ENCODE results near the gene AGAP4. TPM values are rescaled to one million over a fixed set of nuclear protein-coding genes. Genes with fewer than 3 reads are reported as not detected.
"Not testable (repeated sequence)": the region's sequence is repeated elsewhere in the genome, so short reads cannot be mapped to it uniquely, and the experiment has no call there.

The AGAP4 gene
- total RNA-seq (10 to 100 TPM; 14.6 to 17.2 TPM), polyA plus RNA-seq (1.3 TPM)

GRCh38 chr10:45847400-45847799, at the start of gene AGAP4:
AGAP4 (minus strand) TSS chr10:45847500; CDS start chr10:45847347, 153 bp downstream.
- peaks cover 0 to 10% (median 0%) of the 10 kb centered on the region in 3 donors for H3K36me3 Mint-ChIP-seq
- H3K9me3 Mint-ChIP-seq; POLR2A ChIA-PET; H3K4me1 Mint-ChIP-seq; H3K27ac ChIP-seq (ENCODE audit: low read depth, low read length); H3K36me3 ChIP-seq (ENCODE audit: insufficient read depth, low read length); H3K4me3 ChIP-seq (ENCODE audit: low read length); CTCF ChIA-PET; H3K4me1 ChIP-seq (ENCODE audit: insufficient read depth, low read length); H3K9me3 ChIP-seq (ENCODE audit: low read length); H3K27me3 ChIP-seq (ENCODE audit: insufficient read depth, low read length, poor library complexity, severe bottlenecking); H3K4me3 Mint-ChIP-seq; H3K27ac Mint-ChIP-seq; H3K27me3 Mint-ChIP-seq; DNase-seq: not testable (repeated sequence)

- H3K4me3 Mint-ChIP-seq; H3K4me1 Mint-ChIP-seq; POLR2A ChIA-PET; H3K27me3 ChIP-seq (ENCODE audit: insufficient read depth, low read length, poor library complexity, severe bottlenecking); H3K4me1 ChIP-seq (ENCODE audit: insufficient read depth, low read length); H3K27ac Mint-ChIP-seq; H3K36me3 ChIP-seq (ENCODE audit: insufficient read depth, low read length); DNase-seq; CTCF ChIA-PET; H3K36me3 Mint-ChIP-seq; H3K9me3 ChIP-seq (ENCODE audit: low read length); H3K27ac ChIP-seq (ENCODE audit: low read depth, low read length); H3K4me3 ChIP-seq (ENCODE audit: low read length); H3K27me3 Mint-ChIP-seq; H3K9me3 Mint-ChIP-seq: not testable (repeated sequence)
Measured at GRCh38 chr10:45890721-45891120, 43.4 kb upstream of the AGAP4 start.

- H3K9me3 ChIP-seq (ENCODE audit: low read length); H3K4me1 ChIP-seq (ENCODE audit: insufficient read depth, low read length); H3K36me3 Mint-ChIP-seq; H3K27me3 Mint-ChIP-seq; H3K36me3 ChIP-seq (ENCODE audit: insufficient read depth, low read length); H3K4me3 ChIP-seq (ENCODE audit: low read length); H3K4me1 Mint-ChIP-seq; CTCF ChIA-PET; DNase-seq; H3K27me3 ChIP-seq (ENCODE audit: insufficient read depth, low read length, poor library complexity, severe bottlenecking); H3K27ac ChIP-seq (ENCODE audit: low read depth, low read length); H3K9me3 Mint-ChIP-seq; H3K4me3 Mint-ChIP-seq; POLR2A ChIA-PET: not testable (repeated sequence)
- peak overlapping the region in 1 of 8 donors; percentile 2 for H3K27ac Mint-ChIP-seq
Measured at GRCh38 chr10:45889539-45890230, 42.4 kb upstream of the AGAP4 start.

GRCh38 chr10:45882880-45883279, 35.6 kb upstream of the AGAP4 start:
- H3K27ac Mint-ChIP-seq: peak overlapping the region in 1 of 8 donors; percentile 9
- CTCF ChIA-PET; H3K36me3 ChIP-seq (ENCODE audit: insufficient read depth, low read length); H3K4me3 Mint-ChIP-seq; H3K9me3 ChIP-seq (ENCODE audit: low read length); H3K27me3 ChIP-seq (ENCODE audit: insufficient read depth, low read length, poor library complexity, severe bottlenecking); H3K4me1 ChIP-seq (ENCODE audit: insufficient read depth, low read length); H3K27ac ChIP-seq (ENCODE audit: low read depth, low read length); DNase-seq; H3K36me3 Mint-ChIP-seq; H3K4me3 ChIP-seq (ENCODE audit: low read length); POLR2A ChIA-PET; H3K4me1 Mint-ChIP-seq; H3K27me3 Mint-ChIP-seq; H3K9me3 Mint-ChIP-seq: not testable (repeated sequence)

- H3K4me3 Mint-ChIP-seq; H3K36me3 Mint-ChIP-seq; H3K27me3 Mint-ChIP-seq; POLR2A ChIA-PET; CTCF ChIA-PET; H3K36me3 ChIP-seq (ENCODE audit: insufficient read depth, low read length); H3K27me3 ChIP-seq (ENCODE audit: insufficient read depth, low read length, poor library complexity, severe bottlenecking); DNase-seq; H3K27ac Mint-ChIP-seq; H3K4me1 ChIP-seq (ENCODE audit: insufficient read depth, low read length); H3K27ac ChIP-seq (ENCODE audit: low read depth, low read length); H3K4me3 ChIP-seq (ENCODE audit: low read length); H3K9me3 Mint-ChIP-seq; H3K4me1 Mint-ChIP-seq; H3K9me3 ChIP-seq (ENCODE audit: low read length): not testable (repeated sequence)
Measured at GRCh38 chr10:45865404-45865803, 18.1 kb upstream of the AGAP4 start.

- H3K27me3 ChIP-seq (ENCODE audit: insufficient read depth, low read length, poor library complexity, severe bottlenecking); H3K27ac ChIP-seq (ENCODE audit: low read depth, low read length); DNase-seq; H3K36me3 ChIP-seq (ENCODE audit: insufficient read depth, low read length); H3K27ac Mint-ChIP-seq; CTCF ChIA-PET; H3K9me3 Mint-ChIP-seq; H3K27me3 Mint-ChIP-seq; H3K4me3 ChIP-seq (ENCODE audit: low read length); H3K4me1 ChIP-seq (ENCODE audit: insufficient read depth, low read length); H3K4me3 Mint-ChIP-seq; H3K9me3 ChIP-seq (ENCODE audit: low read length); H3K4me1 Mint-ChIP-seq; POLR2A ChIA-PET: not testable (repeated sequence)
- H3K36me3 Mint-ChIP-seq: peaks cover 0 to 10% (median 0%) of the 10 kb centered on the region in 3 donors
Measured at GRCh38 chr10:45864264-45864663, 17.0 kb upstream of the AGAP4 start.

- H3K36me3 ChIP-seq (ENCODE audit: insufficient read depth, low read length); H3K27ac ChIP-seq (ENCODE audit: low read depth, low read length); H3K4me1 ChIP-seq (ENCODE audit: insufficient read depth, low read length); DNase-seq; CTCF ChIA-PET; H3K27me3 ChIP-seq (ENCODE audit: insufficient read depth, low read length, poor library complexity, severe bottlenecking); H3K4me1 Mint-ChIP-seq; H3K4me3 ChIP-seq (ENCODE audit: low read length); H3K27ac Mint-ChIP-seq; H3K27me3 Mint-ChIP-seq; H3K4me3 Mint-ChIP-seq; POLR2A ChIA-PET; H3K9me3 Mint-ChIP-seq; H3K9me3 ChIP-seq (ENCODE audit: low read length): not testable (repeated sequence)
- H3K36me3 Mint-ChIP-seq: peaks cover 0 to 10% (median 0%) of the 10 kb centered on the region in 3 donors
Measured at GRCh38 chr10:45863632-45864031, 16.3 kb upstream of the AGAP4 start.

GRCh38 chr10:45857931-45858330, 10.6 kb upstream of the AGAP4 start:
- H3K36me3 ChIP-seq (ENCODE audit: insufficient read depth, low read length); DNase-seq; H3K27me3 ChIP-seq (ENCODE audit: insufficient read depth, low read length, poor library complexity, severe bottlenecking); H3K4me1 ChIP-seq (ENCODE audit: insufficient read depth, low read length); H3K4me1 Mint-ChIP-seq; H3K27me3 Mint-ChIP-seq; POLR2A ChIA-PET; H3K27ac ChIP-seq (ENCODE audit: low read depth, low read length); H3K4me3 Mint-ChIP-seq; H3K4me3 ChIP-seq (ENCODE audit: low read length); H3K9me3 Mint-ChIP-seq; H3K9me3 ChIP-seq (ENCODE audit: low read length); CTCF ChIA-PET: not testable (repeated sequence)
- Mint-ChIP-seq H3K27ac (peak overlapping the region in 1 of 8 donors; percentile 15), H3K36me3 (peaks cover 0 to 17% (median 4%) of the 10 kb centered on the region in 3 donors)

- H3K27me3 Mint-ChIP-seq; H3K4me3 ChIP-seq (ENCODE audit: low read length); POLR2A ChIA-PET; H3K4me3 Mint-ChIP-seq; DNase-seq; H3K27ac Mint-ChIP-seq; H3K4me1 ChIP-seq (ENCODE audit: insufficient read depth, low read length); H3K9me3 Mint-ChIP-seq; H3K27me3 ChIP-seq (ENCODE audit: insufficient read depth, low read length, poor library complexity, severe bottlenecking); CTCF ChIA-PET; H3K9me3 ChIP-seq (ENCODE audit: low read length); H3K4me1 Mint-ChIP-seq; H3K27ac ChIP-seq (ENCODE audit: low read depth, low read length); H3K36me3 ChIP-seq (ENCODE audit: insufficient read depth, low read length): not testable (repeated sequence)
- peaks cover 0 to 14% (median 1%) of the 10 kb centered on the region in 3 donors for H3K36me3 Mint-ChIP-seq
Measured at GRCh38 chr10:45848467-45848866, 1.2 kb upstream of the AGAP4 start.
